ENCODE measurements around the gene METTL16.

- TF ChIP-seq POLR2A (IDR thresholded peaks at IDR 0.05; ENCODE audit: extremely low read depth, insufficient read length) (no peak), CTCF (IDR thresholded peaks at IDR 0.05; ENCODE audit: low read depth, low read length) (no peak)
Observed at GRCh38 chr17:2435181-2435741, 76.4 kb downstream of the METTL16 start.

Data from NB4 (cell line).